ENCODE data around the gene GPX4.

GPX4 gene

GRCh38 chr19:1155352-1156304, 51.8 kb downstream of the GPX4 start:
- TF ChIP-seq, protein P1, sequence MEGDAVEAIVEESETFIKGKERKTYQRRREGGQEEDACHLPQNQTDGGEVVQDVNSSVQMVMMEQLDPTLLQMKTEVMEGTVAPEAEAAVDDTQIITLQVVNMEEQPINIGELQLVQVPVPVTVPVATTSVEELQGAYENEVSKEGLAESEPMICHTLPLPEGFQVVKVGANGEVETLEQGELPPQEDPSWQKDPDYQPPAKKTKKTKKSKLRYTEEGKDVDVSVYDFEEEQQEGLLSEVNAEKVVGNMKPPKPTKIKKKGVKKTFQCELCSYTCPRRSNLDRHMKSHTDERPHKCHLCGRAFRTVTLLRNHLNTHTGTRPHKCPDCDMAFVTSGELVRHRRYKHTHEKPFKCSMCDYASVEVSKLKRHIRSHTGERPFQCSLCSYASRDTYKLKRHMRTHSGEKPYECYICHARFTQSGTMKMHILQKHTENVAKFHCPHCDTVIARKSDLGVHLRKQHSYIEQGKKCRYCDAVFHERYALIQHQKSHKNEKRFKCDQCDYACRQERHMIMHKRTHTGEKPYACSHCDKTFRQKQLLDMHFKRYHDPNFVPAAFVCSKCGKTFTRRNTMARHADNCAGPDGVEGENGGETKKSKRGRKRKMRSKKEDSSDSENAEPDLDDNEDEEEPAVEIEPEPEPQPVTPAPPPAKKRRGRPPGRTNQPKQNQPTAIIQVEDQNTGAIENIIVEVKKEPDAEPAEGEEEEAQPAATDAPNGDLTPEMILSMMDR (IDR thresholded peaks at IDR 0.05; ENCODE audit: control insufficient read depth, extremely low read depth, insufficient read depth), result no peak
- H3K4me3 ChIP-seq (ENCODE audit: low read depth, low read length), result no peak overlapping the region
- no peak for DNase-seq (ENCODE audit: low read depth)
